ENCODE measurements around the gene GPC6.

GPC6 gene

GRCh38 chr13:94247890-94248289 is 1021.3 kb downstream of the GPC6 start:
- TF ChIP-seq ZNF274 (IDR thresholded peaks at IDR 0.05; ENCODE audit: low read depth, low read length): no peak
- no peak overlapping the region for H3K4me3 ChIP-seq (ENCODE audit: low read length)

- no peak for TF ChIP-seq ZNF274 (IDR thresholded peaks at IDR 0.05; ENCODE audit: low read depth, low read length)
- H3K4me3 ChIP-seq (ENCODE audit: low read length): no peak overlapping the region
Measured at GRCh38 chr13:94248454-94249228, 1022.0 kb downstream of the GPC6 start.

GRCh38 chr13:94249512-94249911 is 1022.9 kb downstream of the GPC6 start:
- no peak overlapping the region for H3K4me3 ChIP-seq (ENCODE audit: low read length)
- TF ChIP-seq ZNF274 (IDR thresholded peaks at IDR 0.05; ENCODE audit: low read depth, low read length): no peak

- TF ChIP-seq ZNF274 (IDR thresholded peaks at IDR 0.05; ENCODE audit: low read depth, low read length): no peak
- H3K4me3 ChIP-seq (ENCODE audit: low read length): no peak overlapping the region
Measured at GRCh38 chr13:94251831-94252608, 1025.4 kb downstream of the GPC6 start.

- no peak for TF ChIP-seq ZNF274 (IDR thresholded peaks at IDR 0.05; ENCODE audit: low read depth, low read length)
- H3K4me3 ChIP-seq (ENCODE audit: low read length): no peak overlapping the region
Measured at GRCh38 chr13:94254737-94255136, 1028.1 kb downstream of the GPC6 start.

- TF ChIP-seq ZNF274 (IDR thresholded peaks at IDR 0.05; ENCODE audit: low read depth, low read length): no peak
- no peak overlapping the region for H3K4me3 ChIP-seq (ENCODE audit: low read length)
Measured at GRCh38 chr13:94256721-94257120, 1030.1 kb downstream of the GPC6 start.

GRCh38 chr13:94259984-94260383 is 1033.4 kb downstream of the GPC6 start:
- no peak overlapping the region for H3K4me3 ChIP-seq (ENCODE audit: low read length)
- TF ChIP-seq ZNF274 (IDR thresholded peaks at IDR 0.05; ENCODE audit: low read depth, low read length): no peak

GRCh38 chr13:94261163-94261562 is 1034.6 kb downstream of the GPC6 start:
- no peak for TF ChIP-seq ZNF274 (IDR thresholded peaks at IDR 0.05; ENCODE audit: low read depth, low read length)

GRCh38 chr13:94263038-94263437 is 1036.4 kb downstream of the GPC6 start:
- no peak for TF ChIP-seq ZNF274 (IDR thresholded peaks at IDR 0.05; ENCODE audit: low read depth, low read length)
- no peak overlapping the region for H3K4me3 ChIP-seq (ENCODE audit: low read length)

More at GRCh38 chr13:94261163-94261562, 1034.6 kb downstream of the GPC6 start:
- no peak overlapping the region for H3K4me3 ChIP-seq (ENCODE audit: low read length)

- no peak overlapping the region for H3K4me3 ChIP-seq (ENCODE audit: low read length)
- no peak for TF ChIP-seq ZNF274 (IDR thresholded peaks at IDR 0.05; ENCODE audit: low read depth, low read length)
Measured at GRCh38 chr13:94267581-94268366, 1041.2 kb downstream of the GPC6 start.

GRCh38 chr13:94268661-94269060 is 1042.1 kb downstream of the GPC6 start:
- no peak overlapping the region for H3K4me3 ChIP-seq (ENCODE audit: low read length)
- no peak for TF ChIP-seq ZNF274 (IDR thresholded peaks at IDR 0.05; ENCODE audit: low read depth, low read length)

GRCh38 chr13:94269557-94269956 is 1043.0 kb downstream of the GPC6 start:
- no peak for TF ChIP-seq ZNF274 (IDR thresholded peaks at IDR 0.05; ENCODE audit: low read depth, low read length)
- H3K4me3 ChIP-seq (ENCODE audit: low read length): no peak overlapping the region

GRCh38 chr13:94270556-94270955 is 1043.9 kb downstream of the GPC6 start:
- no peak for TF ChIP-seq ZNF274 (IDR thresholded peaks at IDR 0.05; ENCODE audit: low read depth, low read length)
- H3K4me3 ChIP-seq (ENCODE audit: low read length): no peak overlapping the region

- H3K4me3 ChIP-seq (ENCODE audit: low read length): no peak overlapping the region
- TF ChIP-seq ZNF274 (IDR thresholded peaks at IDR 0.05; ENCODE audit: low read depth, low read length): no peak
Measured at GRCh38 chr13:94272038-94272437, 1045.4 kb downstream of the GPC6 start.

Measured in GM08714 (cell line).